Sigmoid colon (tissue), 7 donors: ENCODE measurements around the gene ZFTA. TPM values are rescaled to one million over a fixed set of nuclear protein-coding genes. Genes with fewer than 3 reads are reported as not detected.

ENCODE experiments used
- DNase-seq: peaks from one replicate; pipeline ENCODE4 v3.0.0-alpha.2; 2019
- H3K27ac ChIP-seq, 4 donors: fragments of 200-600 bp; sonication (generic); one replicate each; pipeline ENCODE4 v1.5.1; 2016 to 2019; ENCODE audit warnings: mild to moderate bottlenecking in 1 of 4
- H3K27me3 ChIP-seq, 3 donors: fragments of 200-600 bp; sonication (generic); one replicate each; pipeline ENCODE4 v1.5.1; 2019; ENCODE audit warnings: mild to moderate bottlenecking in 1 of 3
- H3K36me3 ChIP-seq, 4 donors: fragments of 200-600 bp; sonication (generic); one replicate each; pipeline ENCODE4 v1.5.1; 2016 to 2019
- H3K4me1 ChIP-seq, 4 donors: fragments of 200-600 bp; sonication (generic); one replicate each; pipeline ENCODE4 v1.5.1; 2017 to 2019
- H3K4me3 ChIP-seq, 4 donors: fragments of 200-600 bp; sonication (generic); one replicate each; pipeline ENCODE4 v1.5.1; 2017 to 2019; ENCODE audit warnings: mild to moderate bottlenecking in 2 of 4, moderate library complexity in 1 of 4
- H3K9me3 ChIP-seq, 4 donors: fragments of 200-600 bp in 3 of 4; sonication (generic) in 3 of 4; one replicate each; pipeline versions ENCODE4 v1.5.1 to v1.6.1; 2013 to 2019
- EP300 ChIP-seq, 4 donors: sonication (generic); formaldehyde crosslinking; IDR thresholded peaks; one replicate each; pipeline ENCODE4 v1.6.1; 2017; ENCODE audit warnings: antibody characterized with exemption in 4 of 4
- POLR2A ChIP-seq, 2 donors: fragments of 450-650 bp; IDR thresholded peaks; one replicate each; pipeline ENCODE4 v1.6.1; 2016; ENCODE audit warnings: antibody characterized with exemption in 2 of 2, mild to moderate bottlenecking in 2 of 2, moderate library complexity in 2 of 2
- POLR2AphosphoS5 ChIP-seq, 4 donors: sonication (generic); formaldehyde crosslinking; IDR thresholded peaks; one replicate each; pipeline ENCODE4 v1.6.1; 2017; ENCODE audit warnings: antibody characterized with exemption in 4 of 4
- WGBS, 2 donors: extraction: QIAGEN DNeasy Blood & Tissue Kit; methylation state at CpG; one replicate each; pipeline ENCODE4 v1.1.7; 2013; 5-methylcytosine and 5-hydroxymethylcytosine counted together
- intact Hi-C: fragments of 100-400 bp; cut with DNase I; formaldehyde crosslinking; loops from one replicate; pipeline ENCODE4 v1.15.1; 2023
- polyA plus RNA-seq, 3 donors: library from polyadenylated mRNA; stranded (reverse); fragments of 200-250 nt; gene quantifications; one replicate each; pipeline ENCODE4 v1.2.3, GENCODE V29; 2013
- total RNA-seq, 4 donors: library from RNA; depleted of rRNA; stranded (reverse); fragments of >200 nt; gene quantifications; one replicate each; pipeline ENCODE4 v1.1.0, GENCODE V29; 2016
- TF ChIP-seq, protein P1 (sequence below), 4 experiments: fragments of 450-650 bp in 3 of 4; fragments of 200-600 bp in 1 of 4; IDR thresholded peaks; one replicate each; pipeline ENCODE4 v1.5.1; 2016 to 2019; ENCODE audit warnings: antibody characterized with exemption in 4 of 4, mild to moderate bottlenecking in 3 of 4, moderate library complexity in 2 of 4
- donor health status: healthy with polysubstance abuse.
- donor health status: Bipolar disorder and iron deficiency.
- donor health status: healthy.

The ZFTA gene
- total and polyA plus RNA-seq, 7 donors: 0.69 to 20.4 (median 11.1) TPM

DNA sequence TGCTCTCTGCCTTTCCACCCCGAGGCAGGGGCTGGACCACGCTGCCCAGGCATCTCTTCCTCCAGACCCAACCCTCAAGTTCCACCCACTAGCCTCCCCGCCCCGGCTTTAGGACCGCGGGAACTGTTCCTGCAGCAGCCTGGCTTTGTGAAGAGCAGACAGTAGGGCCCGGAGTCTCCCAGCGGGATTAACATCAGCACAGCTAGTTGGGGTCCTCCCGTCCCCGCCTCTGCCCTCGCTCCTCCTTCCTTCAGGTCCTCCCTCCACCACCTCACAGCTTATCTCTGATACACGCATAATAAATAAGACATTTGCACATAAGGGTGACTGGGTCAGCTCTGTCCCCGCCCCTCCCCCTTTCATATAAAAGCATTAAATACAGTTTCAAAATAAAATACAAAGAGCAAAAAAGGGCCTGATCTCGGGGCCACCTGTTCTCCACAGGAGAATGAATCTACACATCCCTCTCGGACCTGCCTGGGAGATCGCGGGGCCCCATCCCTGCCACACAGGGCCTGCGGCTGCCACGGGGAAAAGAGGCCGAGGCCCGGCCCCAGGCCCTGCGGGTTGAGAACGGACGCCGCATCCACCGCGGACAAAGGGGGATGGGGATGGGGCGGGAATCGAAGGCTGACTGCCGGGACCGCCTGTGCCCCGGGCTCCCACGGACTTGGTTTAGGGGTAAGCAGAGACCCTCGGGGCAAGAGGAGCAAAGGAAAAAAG lies 6.5 kb downstream of the ZFTA start:
- peak overlapping the region; percentile 86 to 94 (median 91) for H3K27ac ChIP-seq
- intact Hi-C loops: loop anchor here (5.0 to 10.0 kb wide), 2 partner anchors 90 to 977 kb away; partner anchors contain the start of genes ATL3 and TMEM179B

DNA sequence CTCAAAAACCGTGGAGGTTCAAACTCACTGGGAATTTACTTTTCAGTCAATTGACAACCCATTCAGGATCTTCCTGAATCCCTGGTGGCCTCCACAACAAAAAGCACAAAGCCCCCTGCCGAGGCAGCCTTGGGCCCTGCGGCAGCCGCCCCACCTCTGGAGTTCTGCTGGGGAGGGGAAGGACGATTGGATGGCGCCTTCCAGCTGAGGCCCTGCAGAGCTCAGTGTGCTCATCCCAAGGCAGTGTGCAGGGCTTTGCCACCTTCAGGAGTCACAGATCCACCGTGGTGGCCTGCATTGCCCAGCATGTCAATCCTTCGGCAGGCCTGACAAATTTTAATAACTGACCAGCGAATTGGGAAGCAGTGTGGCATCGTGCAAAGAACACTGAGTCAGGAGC lies 7.4 kb downstream of the ZFTA start:
- 86 to 89% methylated on average over 10 of the region's 10 CpGs for WGBS, 2 donors
- H3K27me3 ChIP-seq: no peaks in the 10 kb centered on the region
- TF ChIP-seq POLR2AphosphoS5 (IDR thresholded peaks at IDR 0.05) (no peak), POLR2A (IDR thresholded peaks at IDR 0.05) (no peak), EP300 (IDR thresholded peaks at IDR 0.05) (no peak)
- TF ChIP-seq, protein P1, sequence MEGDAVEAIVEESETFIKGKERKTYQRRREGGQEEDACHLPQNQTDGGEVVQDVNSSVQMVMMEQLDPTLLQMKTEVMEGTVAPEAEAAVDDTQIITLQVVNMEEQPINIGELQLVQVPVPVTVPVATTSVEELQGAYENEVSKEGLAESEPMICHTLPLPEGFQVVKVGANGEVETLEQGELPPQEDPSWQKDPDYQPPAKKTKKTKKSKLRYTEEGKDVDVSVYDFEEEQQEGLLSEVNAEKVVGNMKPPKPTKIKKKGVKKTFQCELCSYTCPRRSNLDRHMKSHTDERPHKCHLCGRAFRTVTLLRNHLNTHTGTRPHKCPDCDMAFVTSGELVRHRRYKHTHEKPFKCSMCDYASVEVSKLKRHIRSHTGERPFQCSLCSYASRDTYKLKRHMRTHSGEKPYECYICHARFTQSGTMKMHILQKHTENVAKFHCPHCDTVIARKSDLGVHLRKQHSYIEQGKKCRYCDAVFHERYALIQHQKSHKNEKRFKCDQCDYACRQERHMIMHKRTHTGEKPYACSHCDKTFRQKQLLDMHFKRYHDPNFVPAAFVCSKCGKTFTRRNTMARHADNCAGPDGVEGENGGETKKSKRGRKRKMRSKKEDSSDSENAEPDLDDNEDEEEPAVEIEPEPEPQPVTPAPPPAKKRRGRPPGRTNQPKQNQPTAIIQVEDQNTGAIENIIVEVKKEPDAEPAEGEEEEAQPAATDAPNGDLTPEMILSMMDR (IDR thresholded peaks at IDR 0.05): no peak
- H3K4me3 ChIP-seq: no peak overlapping the region
- peaks cover 0 to 33% (median 2%) of the 10 kb centered on the region in 4 donors for H3K36me3 ChIP-seq
- intact Hi-C loops: loop anchor here (5.0 to 10.0 kb wide), 2 partner anchors 89 to 976 kb away; partner anchors contain the start of genes ATL3 and TMEM179B
- H3K27ac ChIP-seq: peak overlapping the region in 1 of 4 donors; percentile 93
- no peaks in the 10 kb centered on the region for H3K9me3 ChIP-seq
- DNase-seq: no peak
- H3K4me1 ChIP-seq: peaks cover 0 to 49% (median 43%) of the 10 kb centered on the region in 4 donors

More for the DNA sequence above, 6.5 kb downstream of the ZFTA start:
- H3K27me3 ChIP-seq: no peaks in the 10 kb centered on the region
- H3K4me1 ChIP-seq: peaks cover 0 to 58% (median 52%) of the 10 kb centered on the region in 4 donors
- TF ChIP-seq POLR2AphosphoS5 (IDR thresholded peaks at IDR 0.05) (no peak), POLR2A (IDR thresholded peaks at IDR 0.05) (no peak), EP300 (IDR thresholded peaks at IDR 0.05) (no peak)
- TF ChIP-seq, protein P1 (IDR thresholded peaks at IDR 0.05): no peak
- peaks cover 0 to 24% (median 0%) of the 10 kb centered on the region in 4 donors for H3K36me3 ChIP-seq
- DNase-seq: peak; percentile 71
- WGBS, 2 donors: 44 to 79% methylated on average over 34 of the region's 34 CpGs
- peak overlapping the region; percentile 52 to 65 (median 58) for H3K4me3 ChIP-seq
- H3K9me3 ChIP-seq: no peaks in the 10 kb centered on the region

DNA sequence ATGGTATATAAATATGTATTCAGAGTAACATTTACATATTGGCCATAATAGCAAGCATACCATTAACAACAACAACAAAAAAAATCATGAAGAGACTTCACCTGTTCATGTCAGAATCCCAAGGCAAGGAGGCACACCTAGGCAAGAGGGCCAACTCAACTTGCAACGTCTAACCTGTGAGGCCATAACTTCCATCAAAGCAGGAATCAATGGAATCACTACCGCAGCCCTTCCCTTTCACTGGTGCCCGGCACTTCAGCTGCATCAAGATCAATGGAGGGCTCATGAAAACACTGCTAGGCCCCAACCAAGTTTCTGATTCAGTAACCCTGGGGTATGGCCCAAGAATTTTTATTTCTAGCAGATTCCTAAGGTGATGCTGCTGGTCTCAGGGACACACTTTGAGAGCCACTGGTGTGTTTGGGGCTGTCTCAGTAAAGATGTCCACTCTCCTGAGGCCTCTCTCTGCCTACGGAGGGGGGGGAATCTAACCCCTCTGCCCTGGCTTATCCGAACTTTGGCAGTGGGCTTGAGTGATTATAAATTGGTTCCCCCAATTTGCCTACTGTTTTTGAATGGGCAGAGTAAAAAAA lies 8.0 kb downstream of the ZFTA start:
- H3K9me3 ChIP-seq: no peaks in the 10 kb centered on the region
- TF ChIP-seq EP300 (IDR thresholded peaks at IDR 0.05): no peak
- TF ChIP-seq POLR2A (IDR thresholded peaks at IDR 0.05): no peak
- TF ChIP-seq POLR2AphosphoS5 (IDR thresholded peaks at IDR 0.05): no peak
- TF ChIP-seq, protein P1 (IDR thresholded peaks at IDR 0.05): no peak
- H3K36me3 ChIP-seq: peaks cover 0 to 37% (median 2%) of the 10 kb centered on the region in 4 donors
- no peak overlapping the region for H3K27ac ChIP-seq
- no peak for DNase-seq
- H3K4me1 ChIP-seq: peaks cover 0 to 43% (median 38%) of the 10 kb centered on the region in 4 donors
- 83 to 90% methylated on average over 5 of the region's 5 CpGs for WGBS, 2 donors
- no peaks in the 10 kb centered on the region for H3K27me3 ChIP-seq
- H3K4me3 ChIP-seq: no peak overlapping the region
- intact Hi-C loops: loop anchor here (5.0 to 10.0 kb wide), 2 partner anchors 88 to 976 kb away; partner anchors contain the start of genes ATL3 and TMEM179B

DNA sequence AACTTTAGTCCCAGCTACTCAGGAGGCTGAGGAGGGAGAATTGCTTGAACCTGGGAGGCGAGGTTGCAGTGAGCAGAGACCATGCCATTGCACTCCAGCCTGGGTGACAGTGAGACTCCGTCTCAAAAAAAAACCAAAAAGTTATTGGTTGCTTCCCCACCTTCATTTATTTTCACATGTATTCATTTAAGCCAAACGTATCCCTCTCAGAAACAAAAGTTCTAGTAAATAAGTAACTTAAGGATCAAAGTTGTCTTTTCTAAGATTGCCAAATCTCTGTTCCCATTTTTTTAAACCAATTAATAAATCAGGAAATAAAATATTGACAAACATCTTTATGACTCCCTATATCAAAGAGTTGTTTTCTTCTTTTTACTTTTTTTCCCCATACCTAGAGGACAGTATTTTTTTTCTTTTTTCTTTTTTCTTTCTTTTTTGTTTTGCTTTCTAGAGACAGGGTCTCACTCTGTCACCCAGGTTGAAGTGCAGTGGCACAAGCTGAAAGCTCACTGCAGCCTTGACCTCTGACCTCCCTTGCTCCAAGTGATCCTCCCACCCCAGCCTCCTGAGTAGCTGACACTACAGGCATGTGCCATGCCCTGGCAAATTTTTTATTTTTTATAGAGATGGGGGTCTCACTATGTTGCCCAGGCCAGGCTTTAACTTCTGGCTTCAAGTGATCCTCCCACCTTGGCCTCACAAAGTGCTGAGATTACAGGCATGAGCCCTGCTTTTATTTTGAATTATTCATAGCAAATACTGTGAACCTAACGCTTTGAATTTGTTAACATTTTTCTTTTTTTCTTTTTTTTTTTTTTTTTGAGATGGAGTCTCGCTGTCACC lies 11.4 kb downstream of the ZFTA start:
- intact Hi-C loops: no loop called here
- Histone ChIP-seq H3K4me3 (no peak overlapping the region), H3K36me3 (peaks cover 0 to 56% (median 10%) of the 10 kb centered on the region in 4 donors), H3K4me1 (peaks cover 0 to 10% (median 8%) of the 10 kb centered on the region in 4 donors), H3K27ac (no peak overlapping the region), H3K27me3 (no peaks in the 10 kb centered on the region), H3K9me3 (no peaks in the 10 kb centered on the region)
- WGBS, 2 donors: 86 to 92% methylated on average over 5 of the region's 5 CpGs
- DNase-seq: no peak
- TF ChIP-seq, protein P1 (IDR thresholded peaks at IDR 0.05): no peak
- no peak for TF ChIP-seq POLR2A (IDR thresholded peaks at IDR 0.05)
- no peak for TF ChIP-seq EP300 (IDR thresholded peaks at IDR 0.05)
